ENCODE results near the gene SHQ1. TPM values are rescaled to one million over a fixed set of nuclear protein-coding genes. Genes with fewer than 3 reads are reported as not detected.

The SHQ1 gene
- total RNA-seq, 1 experiment from 2014 or later: 24.8 TPM

GRCh38 chr3:72830452-72831223 is 17.6 kb downstream of the SHQ1 start:
- no TSS peak for BruUV-seq (replicated peaks)
- Histone ChIP-seq H3K9me2 (ENCODE audit: insufficient read depth) (no peaks in the 10 kb centered on the region), H3K4me2 (no peak overlapping the region)

GRCh38 chr3:72829701-72830100 is 18.5 kb downstream of the SHQ1 start:
- POLR2A ChIA-PET (ENCODE audit: unreplicated experiment): no interaction called here
- intact Hi-C loops (cut with micrococcal nuclease; ENCODE audit: unreplicated experiment): loop anchor here (10.0 kb wide), 1 partner anchor 255 kb away; no protein-coding TSS in a partner anchor

More at GRCh38 chr3:72830452-72831223, 17.6 kb downstream of the SHQ1 start:
- Histone ChIP-seq H4K20me1 (ENCODE audit: insufficient read depth) (no peaks in the 10 kb centered on the region), H3K9me3 (ENCODE audit: insufficient read depth, low read depth) (no peaks in the 10 kb centered on the region), H3K27me3 (ENCODE audit: insufficient read depth, low read depth) (no peaks in the 10 kb centered on the region), H3F3A (ENCODE audit: insufficient read depth, low read depth) (no peaks in the 10 kb centered on the region), H2AFZ (no peak overlapping the region), H3K36me3 (ENCODE audit: low read depth) (0 out of 2 replicates have a peak, but pooled peaks cover 7% of the 10 kb centered on the region), H3K4me1 (replicated peaks; ENCODE audit: insufficient read depth) (no peaks in the 10 kb centered on the region), H3K79me2 (ENCODE audit: low read depth) (no peaks in the 10 kb centered on the region), H3K4me3 (no peak overlapping the region), H3K27ac (no peak overlapping the region)
- intact Hi-C loops (cut with micrococcal nuclease; ENCODE audit: unreplicated experiment): no loop called here
- CTCF ChIA-PET: no interaction called here
- TF ChIP-seq, protein P1, sequence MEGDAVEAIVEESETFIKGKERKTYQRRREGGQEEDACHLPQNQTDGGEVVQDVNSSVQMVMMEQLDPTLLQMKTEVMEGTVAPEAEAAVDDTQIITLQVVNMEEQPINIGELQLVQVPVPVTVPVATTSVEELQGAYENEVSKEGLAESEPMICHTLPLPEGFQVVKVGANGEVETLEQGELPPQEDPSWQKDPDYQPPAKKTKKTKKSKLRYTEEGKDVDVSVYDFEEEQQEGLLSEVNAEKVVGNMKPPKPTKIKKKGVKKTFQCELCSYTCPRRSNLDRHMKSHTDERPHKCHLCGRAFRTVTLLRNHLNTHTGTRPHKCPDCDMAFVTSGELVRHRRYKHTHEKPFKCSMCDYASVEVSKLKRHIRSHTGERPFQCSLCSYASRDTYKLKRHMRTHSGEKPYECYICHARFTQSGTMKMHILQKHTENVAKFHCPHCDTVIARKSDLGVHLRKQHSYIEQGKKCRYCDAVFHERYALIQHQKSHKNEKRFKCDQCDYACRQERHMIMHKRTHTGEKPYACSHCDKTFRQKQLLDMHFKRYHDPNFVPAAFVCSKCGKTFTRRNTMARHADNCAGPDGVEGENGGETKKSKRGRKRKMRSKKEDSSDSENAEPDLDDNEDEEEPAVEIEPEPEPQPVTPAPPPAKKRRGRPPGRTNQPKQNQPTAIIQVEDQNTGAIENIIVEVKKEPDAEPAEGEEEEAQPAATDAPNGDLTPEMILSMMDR (conservative IDR thresholded peaks at IDR 0.05): no peak
- no peak for TF ChIP-seq EZH2 (IDR thresholded peaks at IDR 0.05; ENCODE audit: low read depth)
- POLR2A ChIA-PET (ENCODE audit: unreplicated experiment): no interaction called here
- DNase-seq: no peak

GRCh38 chr3:72821161-72821781 is 27.0 kb downstream of the SHQ1 start:
- Histone ChIP-seq H3K4me3 (no peak overlapping the region), H3K4me2 (0 out of 2 replicates have a peak overlapping the region, but pooled peaks have one; percentile 35), H3K4me1 (replicated peaks; ENCODE audit: insufficient read depth) (peaks cover 17% of the 10 kb centered on the region), H3K27me3 (ENCODE audit: insufficient read depth, low read depth) (no peaks in the 10 kb centered on the region), H3K9me2 (ENCODE audit: insufficient read depth) (no peaks in the 10 kb centered on the region), H3K36me3 (ENCODE audit: low read depth) (no peaks in the 10 kb centered on the region), H3K79me2 (ENCODE audit: low read depth) (no peaks in the 10 kb centered on the region), H3K27ac (peak overlapping the region; percentile 57), H2AFZ (no peak overlapping the region), H3F3A (ENCODE audit: insufficient read depth, low read depth) (0 out of 2 replicates have a peak, but pooled peaks cover 4% of the 10 kb centered on the region), H3K9me3 (ENCODE audit: insufficient read depth, low read depth) (no peaks in the 10 kb centered on the region), H4K20me1 (ENCODE audit: insufficient read depth) (no peaks in the 10 kb centered on the region)
- no peak for DNase-seq
- intact Hi-C loops (cut with micrococcal nuclease; ENCODE audit: unreplicated experiment): loop anchor here (5.0 to 10.0 kb wide), 3 partner anchors 264 to 1109 kb away; no protein-coding TSS in a partner anchor
- TF ChIP-seq, protein P1 (conservative IDR thresholded peaks at IDR 0.05): no peak
- TF ChIP-seq EZH2 (IDR thresholded peaks at IDR 0.05; ENCODE audit: low read depth): no peak
- CTCF ChIA-PET: interaction anchor here (0.8 to 1.6 kb wide), 4 partner anchors 99 to 474 kb away, joined by 3 to 6 read pairs (median 4); no protein-coding TSS in a partner anchor
- no TSS peak for BruUV-seq (replicated peaks)
- POLR2A ChIA-PET (ENCODE audit: unreplicated experiment): no interaction called here

More at GRCh38 chr3:72829701-72830100, 18.5 kb downstream of the SHQ1 start:
- no peak for TF ChIP-seq EZH2 (IDR thresholded peaks at IDR 0.05; ENCODE audit: low read depth)
- TF ChIP-seq, protein P1 (conservative IDR thresholded peaks at IDR 0.05): no peak
- no peaks in the 10 kb centered on the region for H3K27me3 ChIP-seq (ENCODE audit: insufficient read depth, low read depth)
- no peaks in the 10 kb centered on the region for H3K79me2 ChIP-seq (ENCODE audit: low read depth)
- H2AFZ ChIP-seq: no peak overlapping the region
- no peak for DNase-seq
- H3K4me1 ChIP-seq (replicated peaks; ENCODE audit: insufficient read depth): no peaks in the 10 kb centered on the region
- H3K4me3 ChIP-seq: no peak overlapping the region
- CTCF ChIA-PET: no interaction called here
- H3K9me2 ChIP-seq (ENCODE audit: insufficient read depth): no peaks in the 10 kb centered on the region
- 0 out of 2 replicates have a peak, but pooled peaks cover 7% of the 10 kb centered on the region for H3K36me3 ChIP-seq (ENCODE audit: low read depth)
- no peak overlapping the region for H3K27ac ChIP-seq
- H4K20me1 ChIP-seq (ENCODE audit: insufficient read depth): no peaks in the 10 kb centered on the region
- H3F3A ChIP-seq (ENCODE audit: insufficient read depth, low read depth): no peaks in the 10 kb centered on the region
- no peak overlapping the region for H3K4me2 ChIP-seq
- H3K9me3 ChIP-seq (ENCODE audit: insufficient read depth, low read depth): no peaks in the 10 kb centered on the region
- no TSS peak for BruUV-seq (replicated peaks)
